ENCODE measurements around the gene BFSP1. TPM values are rescaled to one million over a fixed set of nuclear protein-coding genes. Genes with fewer than 3 reads are reported as not detected.

The BFSP1 gene
- total RNA-seq, 1 donor, result 4.7 TPM

DNA sequence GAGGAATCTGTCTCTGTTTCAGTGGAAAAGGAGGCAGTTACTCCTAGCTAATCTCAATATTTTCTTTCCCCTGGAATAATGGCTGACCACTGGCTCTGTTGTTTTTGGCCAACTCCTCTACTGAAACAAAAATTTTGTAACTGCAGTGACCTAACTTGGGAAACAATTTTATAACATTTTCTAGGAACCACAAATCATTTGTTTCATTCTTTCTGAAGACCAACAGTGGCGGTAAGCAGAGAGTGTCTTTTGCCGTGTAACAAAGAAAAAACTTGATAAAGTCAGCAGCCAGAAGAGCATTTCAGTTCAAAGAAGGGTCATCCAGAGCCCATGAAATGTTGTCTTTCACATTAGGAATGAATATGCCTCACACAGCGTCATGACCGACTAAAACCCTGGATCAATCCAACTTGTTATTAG is 11.8 kb upstream of the BFSP1 start:
- DNase-seq (ENCODE audit: low read depth), result peak; percentile 75
- no peak overlapping the region for H3K4me3 ChIP-seq (ENCODE audit: low read depth, low read length)
- TF ChIP-seq, protein P1, sequence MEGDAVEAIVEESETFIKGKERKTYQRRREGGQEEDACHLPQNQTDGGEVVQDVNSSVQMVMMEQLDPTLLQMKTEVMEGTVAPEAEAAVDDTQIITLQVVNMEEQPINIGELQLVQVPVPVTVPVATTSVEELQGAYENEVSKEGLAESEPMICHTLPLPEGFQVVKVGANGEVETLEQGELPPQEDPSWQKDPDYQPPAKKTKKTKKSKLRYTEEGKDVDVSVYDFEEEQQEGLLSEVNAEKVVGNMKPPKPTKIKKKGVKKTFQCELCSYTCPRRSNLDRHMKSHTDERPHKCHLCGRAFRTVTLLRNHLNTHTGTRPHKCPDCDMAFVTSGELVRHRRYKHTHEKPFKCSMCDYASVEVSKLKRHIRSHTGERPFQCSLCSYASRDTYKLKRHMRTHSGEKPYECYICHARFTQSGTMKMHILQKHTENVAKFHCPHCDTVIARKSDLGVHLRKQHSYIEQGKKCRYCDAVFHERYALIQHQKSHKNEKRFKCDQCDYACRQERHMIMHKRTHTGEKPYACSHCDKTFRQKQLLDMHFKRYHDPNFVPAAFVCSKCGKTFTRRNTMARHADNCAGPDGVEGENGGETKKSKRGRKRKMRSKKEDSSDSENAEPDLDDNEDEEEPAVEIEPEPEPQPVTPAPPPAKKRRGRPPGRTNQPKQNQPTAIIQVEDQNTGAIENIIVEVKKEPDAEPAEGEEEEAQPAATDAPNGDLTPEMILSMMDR (IDR thresholded peaks at IDR 0.05; ENCODE audit: insufficient read depth, low read depth, low read length), result no peak

DNA sequence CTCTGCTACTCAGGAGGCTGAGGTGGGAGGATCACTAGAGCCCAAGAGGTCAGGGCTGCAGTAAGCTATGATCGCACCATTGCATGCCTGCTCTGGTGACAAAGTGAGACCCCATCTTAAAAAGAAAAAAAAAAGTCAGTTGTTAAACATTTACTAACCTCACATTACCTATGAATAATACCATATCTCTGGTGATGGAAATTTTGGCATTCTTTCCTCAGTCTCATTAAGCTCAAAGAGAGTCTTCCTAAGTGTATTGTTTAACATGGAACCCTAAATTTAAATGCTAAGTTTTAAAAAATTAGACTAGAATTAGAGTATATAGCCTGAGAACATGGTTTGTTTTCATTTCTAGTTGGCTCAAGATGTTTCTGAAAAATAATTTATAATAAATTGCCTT is 11.3 kb upstream of the BFSP1 start:
- DNase-seq (ENCODE audit: low read depth), result no peak
- TF ChIP-seq, protein P1 (IDR thresholded peaks at IDR 0.05; ENCODE audit: insufficient read depth, low read depth, low read length), result no peak
- no peak overlapping the region for H3K4me3 ChIP-seq (ENCODE audit: low read depth, low read length)

DNA sequence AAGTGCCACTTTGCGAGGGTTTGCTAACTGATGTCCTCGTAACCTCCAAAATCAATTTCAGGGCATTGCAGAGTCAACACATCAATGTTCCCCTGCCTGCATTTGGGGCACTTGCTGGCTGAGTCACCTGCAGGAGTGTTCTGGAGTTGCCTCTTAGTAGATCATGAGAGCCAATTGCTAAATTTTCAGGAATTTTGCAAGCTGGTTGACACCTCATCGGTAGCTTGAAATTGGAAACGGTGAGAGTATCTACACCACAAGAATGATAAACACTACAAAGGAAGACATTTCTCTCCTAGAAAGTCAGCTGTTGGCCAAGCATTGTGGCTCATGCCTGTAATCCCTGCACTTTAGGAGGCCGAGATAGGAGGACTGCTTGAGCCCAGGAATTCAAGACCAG is 10.8 kb upstream of the BFSP1 start:
- H3K4me3 ChIP-seq (ENCODE audit: low read depth, low read length), result no peak overlapping the region
- DNase-seq (ENCODE audit: low read depth), result peak; percentile 80
- TF ChIP-seq, protein P1 (IDR thresholded peaks at IDR 0.05; ENCODE audit: insufficient read depth, low read depth, low read length), result no peak

DNA sequence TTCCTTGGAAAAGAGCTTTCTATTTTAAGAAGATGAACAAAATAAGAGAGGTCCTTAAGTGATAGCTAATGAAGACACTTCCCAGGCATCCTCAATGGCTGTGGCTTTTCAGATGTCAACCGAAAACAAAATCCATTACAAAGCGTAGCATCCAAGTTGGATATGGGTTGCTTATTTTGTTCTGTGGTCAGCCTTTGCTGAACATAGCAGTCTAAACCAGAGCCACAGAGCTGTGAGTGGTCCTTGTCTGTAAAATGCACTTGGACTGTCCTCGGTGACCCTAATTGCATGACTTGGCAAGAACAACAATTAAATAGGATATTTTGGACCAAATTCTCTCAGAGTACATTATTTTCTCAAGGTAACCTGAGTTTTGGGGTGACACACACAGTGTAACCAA is 10.4 kb upstream of the BFSP1 start:
- H3K4me3 ChIP-seq (ENCODE audit: low read depth, low read length), result no peak overlapping the region
- no peak for DNase-seq (ENCODE audit: low read depth)
- TF ChIP-seq, protein P1 (IDR thresholded peaks at IDR 0.05; ENCODE audit: insufficient read depth, low read depth, low read length), result no peak

DNA sequence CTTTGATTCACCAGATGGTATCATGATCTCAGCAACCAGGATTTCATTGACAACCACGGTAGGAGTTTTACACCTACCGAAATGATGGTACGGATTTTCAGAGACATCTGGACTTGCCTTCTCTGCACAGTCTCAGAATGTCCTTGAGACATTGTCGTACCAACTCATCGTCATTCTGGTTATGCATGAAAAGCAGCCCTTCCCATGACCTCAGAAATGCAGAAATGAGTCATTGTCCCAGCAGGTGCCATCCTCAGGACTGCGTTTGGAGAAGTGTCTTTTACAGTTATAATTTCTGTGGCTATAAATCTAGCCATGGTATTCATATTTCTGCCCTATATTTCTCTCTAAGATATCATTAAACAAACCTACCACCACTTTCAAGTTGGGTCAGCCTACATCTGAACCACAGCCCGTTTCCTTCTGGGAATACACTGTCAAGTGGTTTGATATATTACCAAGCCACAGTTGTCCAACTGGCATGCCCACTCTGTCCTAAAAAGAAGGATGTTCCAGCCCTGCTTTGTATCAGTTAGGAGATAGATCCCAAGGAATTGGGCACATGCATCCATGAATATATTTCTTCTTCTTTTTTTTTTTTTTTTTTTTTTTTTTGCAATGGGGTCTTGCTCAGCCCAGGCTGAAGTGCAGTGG is 7.5 kb upstream of the BFSP1 start:
- no peak overlapping the region for H3K4me3 ChIP-seq (ENCODE audit: low read depth, low read length)
- TF ChIP-seq, protein P1 (IDR thresholded peaks at IDR 0.05; ENCODE audit: insufficient read depth, low read depth, low read length), result no peak
- no peak for DNase-seq (ENCODE audit: low read depth)

DNA sequence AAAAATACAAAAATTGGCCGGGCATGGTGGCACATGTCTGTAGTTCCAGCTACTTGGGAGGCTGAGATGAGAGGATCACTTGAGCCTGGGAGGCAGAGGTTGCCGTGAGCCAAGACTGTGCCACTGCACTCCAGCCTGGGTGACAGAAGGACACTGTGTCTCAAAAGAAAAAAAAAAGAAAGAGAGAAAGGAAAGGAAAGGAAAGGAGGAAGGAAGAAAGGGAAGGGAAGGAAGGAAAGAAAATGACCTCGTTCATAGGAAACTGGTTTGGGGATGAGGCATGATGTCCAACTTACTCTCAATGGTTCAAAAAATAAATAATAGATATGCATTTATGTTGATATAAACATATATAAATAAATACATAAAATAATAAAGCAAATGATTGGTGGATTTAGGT is 6.8 kb upstream of the BFSP1 start:
- TF ChIP-seq, protein P1 (IDR thresholded peaks at IDR 0.05; ENCODE audit: insufficient read depth, low read depth, low read length), result no peak
- no peak for DNase-seq (ENCODE audit: low read depth)
- no peak overlapping the region for H3K4me3 ChIP-seq (ENCODE audit: low read depth, low read length)

DNA sequence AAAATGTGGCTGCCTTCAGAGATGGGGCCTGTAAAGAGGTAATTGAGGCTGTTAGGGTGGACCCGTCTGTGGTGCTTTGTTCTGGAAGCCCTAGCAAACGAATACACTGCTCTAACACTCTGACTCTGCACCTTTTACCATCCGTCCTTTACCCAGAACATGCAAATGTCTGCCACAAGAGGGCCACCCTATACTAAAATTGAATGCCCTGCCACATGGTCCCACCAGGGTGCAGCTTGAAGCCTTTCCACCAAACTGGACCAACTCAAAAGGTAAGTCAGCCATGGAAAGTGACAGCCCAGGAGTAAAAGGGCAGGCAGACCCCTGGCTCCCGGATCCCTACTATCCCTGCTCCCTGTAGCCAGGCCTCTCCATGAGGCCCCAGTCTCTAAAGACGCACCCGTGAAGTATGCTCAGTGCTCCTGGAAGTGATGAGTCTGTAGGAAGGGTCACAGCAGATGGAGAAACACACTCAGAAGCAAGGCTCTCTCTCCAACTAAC is 5.8 kb upstream of the BFSP1 start:
- H3K4me3 ChIP-seq (ENCODE audit: low read depth, low read length), result no peak overlapping the region
- TF ChIP-seq, protein P1 (IDR thresholded peaks at IDR 0.05; ENCODE audit: insufficient read depth, low read depth, low read length), result peak; percentile 97
- peak; percentile 83 for DNase-seq (ENCODE audit: low read depth)

All from fibroblast of villous mesenchyme (primary cell).